NOMO-1 (cell line): Measurements from ENCODE around the gene ADARB1.

Source experiments
- DNase-seq, 2 experiments: peaks; one replicate each; lab custom pipeline; 2025; ENCODE audit not compliant: unreplicated experiment in 2 of 2; lab: John Stamatoyannopoulos, UW

Gene ADARB1

GRCh38 chr21:45073301-45074047 lies 906 bp upstream of the ADARB1 start:
- no peak for DNase-seq

DNA sequence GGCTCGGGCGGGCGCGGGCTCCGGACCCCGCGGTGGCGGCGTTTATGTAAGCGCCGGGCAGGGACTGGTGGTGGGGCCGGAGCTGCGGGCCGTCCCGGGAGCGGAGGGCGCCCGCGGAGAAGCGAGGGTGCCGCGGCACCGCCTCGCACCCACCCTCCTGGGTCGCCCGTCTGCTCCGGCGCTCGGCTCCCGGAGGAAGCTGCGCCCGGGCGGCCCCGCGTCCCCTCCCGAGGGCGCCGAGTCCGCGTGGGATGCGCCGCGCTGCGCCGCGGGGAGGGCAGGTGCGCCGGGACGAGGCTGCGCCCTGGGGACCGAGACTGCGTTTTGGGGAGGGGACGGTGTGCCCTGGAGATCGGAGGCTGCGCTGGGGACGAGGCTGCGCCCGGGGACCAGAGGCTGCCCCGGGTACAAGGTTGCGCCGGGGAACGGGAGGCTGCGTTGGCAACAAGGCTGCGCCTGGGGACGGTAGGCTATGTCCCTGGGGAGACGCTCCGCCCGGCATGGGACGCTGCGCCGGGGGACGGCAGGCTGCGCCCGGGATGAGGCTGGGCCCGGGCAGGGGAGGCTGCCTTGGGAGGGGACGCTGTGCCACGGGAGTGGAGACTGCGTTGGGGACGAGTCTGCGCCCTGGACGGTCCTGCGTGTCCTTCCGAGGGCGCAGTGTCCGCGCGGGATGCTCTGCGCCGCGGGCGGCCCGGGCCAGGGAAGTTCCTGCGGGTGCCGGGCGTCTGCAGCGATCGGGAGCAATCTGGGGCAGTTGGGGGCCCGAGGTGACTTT lies 627 bp downstream of the ADARB1 start:
- no peak for DNase-seq

GRCh38 chr21:45075596-45076244 lies 1.3 kb downstream of the ADARB1 start:
- DNase-seq = no peak

GRCh38 chr21:45076245-45076711 lies 1.9 kb downstream of the ADARB1 start:
- peak in 1 of 2 experiments; percentile 48 for DNase-seq

- DNase-seq = no peak
Measured at GRCh38 chr21:45078371-45078770, 4.0 kb downstream of the ADARB1 start.

DNA sequence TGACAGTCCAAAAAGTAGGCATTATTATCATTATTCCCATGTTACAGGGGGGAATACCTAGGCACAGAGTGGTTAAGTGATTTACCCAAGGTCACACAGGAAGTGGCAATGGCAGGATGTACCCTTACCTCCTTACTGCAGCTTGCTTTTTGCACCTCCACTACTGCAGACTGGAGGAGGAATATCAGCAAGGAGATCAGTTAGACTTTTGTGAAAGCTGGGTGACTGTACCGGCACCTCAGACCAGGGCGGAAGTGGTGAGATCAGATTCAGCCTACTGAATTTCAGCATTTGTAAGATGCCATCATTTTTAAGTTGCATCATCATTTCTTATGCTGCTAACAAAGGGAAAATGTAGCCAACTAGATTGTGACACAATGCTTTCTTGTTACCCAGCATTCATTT lies 4.5 kb downstream of the ADARB1 start:
- peak; percentile 82 to 96 for DNase-seq

GRCh38 chr21:45079351-45079750 lies 5.0 kb downstream of the ADARB1 start:
- DNase-seq = peak in 1 of 2 experiments; percentile 34

GRCh38 chr21:45080232-45080631 lies 5.9 kb downstream of the ADARB1 start:
- no peak for DNase-seq

DNA sequence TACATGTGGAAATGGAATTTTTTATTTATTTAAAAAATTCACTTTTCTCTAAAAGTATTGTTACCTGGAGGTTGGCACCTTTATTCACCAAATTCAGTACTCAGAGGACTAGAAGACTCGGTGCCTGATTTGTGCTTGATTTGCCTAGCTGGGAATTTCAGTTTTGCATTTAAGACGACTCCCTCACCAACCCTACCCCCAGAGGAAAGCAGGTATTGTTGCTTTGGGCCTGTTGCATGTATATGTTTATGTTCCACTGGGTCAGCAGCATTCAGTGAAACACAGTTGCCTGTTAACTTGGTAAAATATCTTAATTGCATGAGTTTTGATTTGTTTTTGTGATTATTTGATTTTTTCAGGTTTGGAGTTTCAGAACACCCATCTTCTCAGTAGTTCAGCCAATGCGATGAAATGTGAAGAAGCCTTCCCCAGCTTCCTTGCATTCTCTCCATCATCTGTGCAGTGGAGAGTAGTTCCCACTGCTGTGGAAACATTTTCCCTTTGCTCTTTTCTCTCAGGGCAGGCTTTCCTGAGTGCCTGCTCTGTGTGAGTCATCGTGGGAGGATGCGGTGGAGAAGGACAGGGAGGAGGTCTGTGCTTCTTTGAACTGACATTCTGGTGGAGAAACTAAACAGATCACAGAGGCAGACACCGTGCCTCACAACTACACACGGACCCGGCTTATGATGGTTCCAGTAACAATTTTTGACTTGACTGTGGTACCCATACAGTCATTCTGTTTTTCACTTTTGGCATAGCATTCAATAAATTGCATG lies 6.4 kb downstream of the ADARB1 start:
- no peak for DNase-seq

- DNase-seq = no peak
Measured at GRCh38 chr21:45081636-45082035, 7.3 kb downstream of the ADARB1 start.

DNA sequence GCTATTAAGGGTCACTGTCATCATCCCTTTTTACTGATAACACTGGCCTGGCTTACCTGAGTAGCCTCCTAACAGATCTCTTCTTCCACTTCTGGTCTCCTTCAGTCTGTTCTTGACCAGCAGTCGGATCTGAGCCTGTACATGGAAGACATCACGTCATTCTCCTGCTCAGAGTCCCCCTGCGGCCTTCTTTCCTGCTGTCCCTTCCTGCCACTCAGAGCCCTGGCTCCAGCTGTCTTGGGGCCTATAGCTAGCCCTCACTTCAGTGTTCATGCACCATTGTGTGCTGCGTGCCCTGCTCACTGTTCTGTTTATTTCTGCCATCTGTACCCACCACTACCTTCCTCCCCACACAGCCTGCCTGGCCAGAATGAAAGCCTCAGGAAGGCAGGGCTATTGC lies 8.4 kb downstream of the ADARB1 start:
- DNase-seq = no peak

DNA sequence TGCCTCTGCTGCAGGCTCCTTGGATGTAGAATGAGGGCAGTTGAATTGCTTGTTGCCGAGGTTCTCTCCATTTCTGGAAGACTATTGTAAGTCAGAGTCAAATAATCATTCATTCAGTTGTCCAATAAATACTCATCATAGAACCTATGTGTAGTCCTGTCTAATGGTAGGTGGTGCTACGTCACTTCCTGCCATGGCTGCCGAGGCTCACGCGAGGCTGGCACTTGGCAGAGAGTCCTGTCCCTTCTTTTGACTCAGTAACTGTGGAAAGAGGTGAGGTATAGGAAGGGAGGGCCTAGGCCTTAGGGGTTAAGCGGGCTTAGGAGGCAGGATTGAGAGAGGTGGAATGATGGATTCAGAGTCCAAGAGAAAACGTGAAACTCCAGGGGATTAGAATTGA lies 9.7 kb downstream of the ADARB1 start:
- no peak for DNase-seq

DNA sequence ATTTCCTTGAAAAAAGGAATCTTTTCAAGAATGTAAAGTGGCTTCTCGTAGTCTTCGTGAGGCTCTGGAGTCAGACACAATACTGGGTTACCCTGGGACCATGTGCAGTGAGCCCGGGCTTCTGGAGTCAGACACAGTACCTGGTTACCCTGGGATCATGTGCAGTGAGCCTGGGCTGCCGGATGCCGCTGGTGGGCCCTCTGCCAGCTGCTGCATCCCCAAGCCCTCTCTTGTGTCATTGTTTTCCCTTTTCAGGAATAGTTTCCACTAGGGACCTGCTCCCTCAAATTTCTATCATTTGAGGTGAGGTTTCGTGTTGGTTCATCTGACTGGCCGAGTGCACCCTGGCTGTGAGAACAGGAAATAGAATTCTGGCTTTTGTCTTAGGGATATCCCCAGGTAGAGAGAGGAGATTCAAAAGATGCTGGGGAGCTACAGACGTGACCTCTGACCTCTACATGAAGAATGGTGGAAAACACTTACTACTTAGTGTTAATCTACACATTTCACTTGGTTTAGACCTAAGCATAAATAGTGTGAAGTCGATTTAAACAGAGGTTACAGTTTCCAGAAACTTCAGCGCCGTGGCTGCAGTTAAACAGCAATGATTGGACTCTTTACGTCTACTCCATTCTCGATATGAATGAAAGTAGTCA lies 10.6 kb downstream of the ADARB1 start:
- no peak for DNase-seq

GRCh38 chr21:45085700-45086099 lies 11.3 kb downstream of the ADARB1 start:
- DNase-seq = no peak

DNA sequence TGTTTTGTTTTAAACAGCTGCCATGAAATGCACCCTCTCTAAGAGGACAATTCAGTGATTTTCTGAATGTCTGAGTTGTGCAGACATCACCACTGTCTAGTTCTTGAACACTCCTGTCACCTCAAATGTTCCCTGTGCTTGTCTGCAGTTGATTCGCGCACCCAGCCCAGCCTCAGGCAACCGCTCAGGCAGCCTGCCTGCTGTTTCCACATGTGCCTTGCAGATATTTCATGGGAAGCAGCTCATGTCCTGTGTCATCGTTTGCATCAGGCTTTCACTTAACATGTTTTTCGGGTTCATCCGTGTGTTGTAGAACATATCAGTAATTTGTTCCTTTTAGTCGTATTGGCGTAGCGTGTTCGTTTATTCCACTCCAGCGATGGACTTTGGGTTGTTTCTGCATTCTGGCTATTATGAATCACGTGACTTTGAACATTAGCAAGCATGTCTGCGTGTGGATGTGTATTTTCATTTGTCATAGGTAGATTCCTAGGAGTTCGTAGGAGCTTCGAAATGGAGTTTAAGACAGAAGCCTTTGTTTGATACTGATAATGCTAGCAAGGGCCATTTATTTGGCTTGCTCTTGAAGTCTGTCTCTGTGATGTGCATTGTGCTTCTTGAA lies 12.1 kb downstream of the ADARB1 start:
- DNase-seq = peak in 1 of 2 experiments; percentile 29

DNA sequence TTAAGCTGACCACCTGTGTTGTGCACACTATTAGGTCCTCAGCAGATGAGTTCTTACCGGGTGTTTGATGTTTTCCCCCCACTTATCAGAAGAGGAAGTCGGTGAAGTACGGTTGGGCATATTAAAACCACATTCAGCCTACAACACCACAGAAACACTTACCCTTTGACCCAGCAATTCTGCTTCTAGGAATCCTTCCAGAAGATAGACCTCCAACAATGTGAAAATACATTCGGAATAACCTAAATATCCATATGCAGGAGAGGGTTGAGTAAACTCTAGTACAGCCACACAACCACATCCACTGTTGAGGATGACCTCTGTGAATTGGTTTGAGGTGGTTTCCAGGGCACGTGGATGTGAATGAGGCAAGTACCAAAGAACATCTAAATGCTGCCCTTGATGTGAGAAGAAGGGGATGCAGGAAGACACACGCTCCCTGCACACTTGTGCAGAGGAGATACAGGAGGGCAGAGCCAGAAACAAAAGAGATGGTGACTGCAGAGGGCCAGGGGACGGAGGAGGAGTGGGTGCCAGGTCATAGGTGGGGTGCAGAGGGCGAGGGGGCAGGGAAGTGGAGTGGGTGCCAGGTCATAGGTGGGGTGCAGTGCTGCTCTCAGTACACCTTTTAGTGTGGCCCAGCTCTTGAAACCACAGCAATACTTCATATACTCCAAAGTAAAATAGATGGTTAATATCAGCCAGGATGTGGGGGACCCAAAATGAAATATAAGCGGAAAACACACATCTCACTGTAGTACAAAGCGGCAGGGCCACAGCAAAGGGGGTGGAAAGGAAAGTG lies 12.8 kb downstream of the ADARB1 start:
- DNase-seq = peak; percentile 54 to 66

- DNase-seq = no peak
Measured at GRCh38 chr21:45088116-45088515, 13.7 kb downstream of the ADARB1 start.

DNA sequence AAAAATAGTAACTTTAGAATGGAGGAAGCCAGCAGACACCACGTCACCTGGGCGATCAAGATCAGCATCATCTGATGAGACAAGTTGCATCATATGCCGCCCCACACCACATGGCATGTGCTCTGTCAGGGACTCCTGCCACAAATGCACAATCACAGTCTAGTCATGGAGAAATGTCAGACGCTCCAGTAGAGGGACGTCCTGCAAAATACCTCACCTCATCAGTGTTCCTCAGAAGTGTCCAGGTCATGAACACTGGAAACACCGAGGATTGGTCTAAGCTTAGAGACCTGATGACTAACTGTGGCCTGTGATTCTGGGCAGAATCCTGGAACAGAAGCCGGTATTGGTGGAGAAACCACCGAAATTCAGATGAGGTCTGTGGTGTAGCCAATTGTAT lies 14.3 kb downstream of the ADARB1 start:
- DNase-seq = no peak

GRCh38 chr21:45089964-45090363 lies 15.6 kb downstream of the ADARB1 start:
- no peak for DNase-seq
